Jurkat, Clone E6-1 (cell line): Measurements from ENCODE around the gene PLEKHG4B.

Experiments used
- DNase-seq: peaks from one replicate; pipeline ENCODE4 v3.0.0-alpha.2; 2011; ENCODE audit warnings: low read depth, low spot score
- H3K4me3 ChIP-seq: 2 replicates; pipeline ENCODE4 v1.5.1; 2011; ENCODE audit warnings: mild to moderate bottlenecking, low read length, control low read depth, moderate library complexity

PLEKHG4B gene

GRCh38 chr5:73768-74502 lies 18.0 kb upstream of the PLEKHG4B start:
- DNase-seq: no peak
- no peak overlapping the region for H3K4me3 ChIP-seq

DNA sequence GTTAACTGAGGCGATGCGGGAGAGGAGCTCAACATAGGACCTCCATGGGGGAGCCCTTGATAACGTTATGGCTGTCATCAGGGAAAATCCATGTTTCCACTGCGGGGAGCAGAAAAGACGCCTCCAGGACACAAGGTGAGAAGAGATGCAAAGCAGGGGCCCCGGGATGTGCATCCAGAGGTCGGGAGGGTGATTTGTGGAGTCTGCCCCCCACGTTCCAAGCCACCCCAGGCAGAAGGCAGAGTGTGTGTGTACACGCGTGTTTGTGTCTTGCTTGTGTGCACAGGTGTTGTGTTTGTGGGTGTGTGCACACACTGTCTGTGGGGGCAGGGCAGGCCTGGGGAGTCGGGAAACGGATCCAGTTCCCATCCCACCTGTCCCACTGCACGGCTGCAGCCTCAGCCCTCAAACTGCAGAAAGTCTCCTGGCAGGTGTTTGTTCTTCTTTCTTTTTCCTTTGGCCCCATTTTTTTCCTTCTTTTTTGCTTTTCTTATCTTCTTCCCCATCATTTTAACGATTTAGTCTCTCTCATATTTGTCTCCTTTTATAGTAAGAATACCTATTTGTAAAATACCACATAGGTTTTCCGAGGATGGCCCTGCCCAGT lies 17.4 kb upstream of the PLEKHG4B start:
- DNase-seq: no peak
- no peak overlapping the region for H3K4me3 ChIP-seq

GRCh38 chr5:75331-76320 lies 16.3 kb upstream of the PLEKHG4B start:
- no peak overlapping the region for H3K4me3 ChIP-seq
- no peak for DNase-seq

DNA sequence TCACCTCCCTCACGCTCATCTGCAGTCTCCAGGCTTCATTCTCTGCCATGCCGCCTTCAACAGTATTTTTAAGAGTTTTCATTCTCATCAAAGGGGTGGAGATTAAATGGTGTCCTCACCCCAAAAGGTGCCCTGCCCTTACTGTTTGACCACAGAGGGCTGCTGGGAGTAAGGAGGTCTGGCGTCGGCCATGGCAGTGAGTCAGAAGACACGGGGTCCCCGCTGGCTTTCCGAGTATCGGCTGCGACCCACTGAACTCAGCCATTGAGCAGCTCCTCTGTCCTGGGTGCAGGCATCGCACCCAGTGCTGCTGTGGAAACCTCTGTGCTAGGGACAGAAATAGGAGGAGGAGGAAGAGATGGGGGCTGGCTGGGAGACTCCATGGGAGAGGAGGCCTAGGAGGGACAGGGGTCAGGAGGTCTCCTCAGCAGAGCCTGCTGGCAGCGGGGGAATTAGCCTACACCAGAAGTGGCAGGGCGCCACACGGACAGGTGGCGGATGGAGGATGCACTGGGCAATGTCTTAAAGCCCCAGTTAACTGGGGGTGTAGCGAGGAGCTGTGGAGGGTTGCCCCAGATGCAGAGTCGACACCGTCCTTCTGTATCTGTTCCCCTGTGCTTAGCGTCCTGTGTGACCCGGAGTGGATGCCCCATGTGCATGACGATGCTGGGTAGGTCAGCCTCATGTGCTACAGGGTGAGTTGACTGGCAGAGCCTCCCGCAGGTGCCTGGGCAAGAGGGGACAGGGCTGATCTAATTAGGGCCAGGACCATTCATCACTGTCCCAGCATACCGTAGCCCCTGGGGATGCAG lies 15.4 kb upstream of the PLEKHG4B start:
- H3K4me3 ChIP-seq: no peak overlapping the region
- no peak for DNase-seq

DNA sequence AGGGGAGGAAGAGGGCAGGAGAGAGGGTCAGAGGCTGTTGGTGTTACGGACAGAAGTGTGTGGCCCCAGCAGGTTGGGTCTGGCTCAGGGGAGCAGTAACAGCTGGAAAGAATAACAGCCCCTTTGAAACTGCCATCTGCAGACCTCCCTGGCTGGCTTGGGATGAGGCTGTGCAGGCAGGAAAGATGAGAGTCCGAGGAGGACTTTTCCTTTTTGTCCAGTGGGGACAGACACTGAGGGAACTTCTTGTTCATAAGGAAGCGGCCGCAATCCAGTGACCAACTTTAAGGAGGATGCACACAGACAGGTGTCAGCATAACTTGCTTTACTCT lies 14.8 kb upstream of the PLEKHG4B start:
- DNase-seq: no peak
- H3K4me3 ChIP-seq: no peak overlapping the region

GRCh38 chr5:77546-77945 lies 14.4 kb upstream of the PLEKHG4B start:
- no peak overlapping the region for H3K4me3 ChIP-seq
- no peak for DNase-seq

DNA sequence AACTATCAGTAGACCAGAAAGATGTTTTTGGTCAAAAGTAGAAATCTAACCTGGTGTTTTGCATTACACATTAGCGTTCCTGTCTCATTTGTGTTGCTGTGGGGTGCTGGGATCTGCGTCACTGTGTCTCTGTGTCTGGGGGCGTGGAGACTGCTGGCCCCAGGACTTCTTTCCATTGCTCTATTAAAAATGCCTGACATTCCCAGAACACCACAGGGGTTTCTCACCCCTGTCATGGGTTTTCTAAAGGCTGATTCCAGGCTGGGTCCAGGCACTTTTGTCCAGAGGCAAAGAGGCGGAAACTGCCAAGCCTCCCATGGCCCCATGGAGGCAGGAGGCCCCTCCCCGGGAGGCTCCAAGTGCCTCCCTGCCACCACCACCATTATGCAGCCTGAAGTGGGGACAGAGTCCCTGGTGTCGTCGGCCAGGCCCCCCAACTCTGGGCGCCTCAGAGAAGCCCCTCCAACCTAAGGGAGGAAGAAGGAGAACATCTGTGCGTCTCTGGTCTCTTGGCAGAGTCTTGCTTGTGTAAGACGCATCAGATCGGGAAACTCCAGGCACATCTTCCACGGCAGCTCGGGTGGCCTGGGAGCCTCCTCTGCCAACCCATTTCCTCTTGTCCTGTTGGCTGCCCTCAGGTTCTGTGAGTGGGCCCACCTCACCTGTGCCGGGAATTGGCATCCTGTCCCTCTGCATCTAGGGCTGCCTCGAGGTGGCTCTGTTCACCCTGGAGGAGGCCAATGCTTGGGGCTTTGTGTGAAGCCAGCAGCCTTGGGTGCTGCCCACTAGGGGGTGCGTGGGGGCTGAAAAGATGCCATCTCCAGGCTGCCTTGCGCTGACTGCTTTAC lies 13.8 kb upstream of the PLEKHG4B start:
- no peak overlapping the region for H3K4me3 ChIP-seq
- DNase-seq: peak; percentile 49

DNA sequence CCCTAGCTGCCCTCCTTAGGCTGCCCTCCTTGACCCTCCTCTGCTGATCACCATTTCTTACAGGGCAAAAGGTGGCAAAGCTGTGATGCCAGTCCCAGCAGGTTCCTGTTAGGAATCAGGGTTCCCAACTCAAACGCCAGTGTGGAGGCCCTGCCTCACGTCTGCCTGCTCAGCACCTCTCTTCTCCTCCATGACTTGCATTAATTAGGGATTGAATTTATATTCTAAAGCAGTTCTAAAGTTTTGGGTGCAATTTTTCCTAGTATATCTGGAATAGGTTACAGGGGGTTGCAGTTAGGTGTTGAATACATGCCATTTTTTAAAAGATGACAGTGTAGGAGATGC lies 13.2 kb upstream of the PLEKHG4B start:
- no peak for DNase-seq
- no peak overlapping the region for H3K4me3 ChIP-seq

- H3K4me3 ChIP-seq: no peak overlapping the region
- no peak for DNase-seq
Observed at GRCh38 chr5:79263-79662, 12.7 kb upstream of the PLEKHG4B start.

- no peak overlapping the region for H3K4me3 ChIP-seq
- no peak for DNase-seq
Observed at GRCh38 chr5:79821-80220, 12.1 kb upstream of the PLEKHG4B start.

DNA sequence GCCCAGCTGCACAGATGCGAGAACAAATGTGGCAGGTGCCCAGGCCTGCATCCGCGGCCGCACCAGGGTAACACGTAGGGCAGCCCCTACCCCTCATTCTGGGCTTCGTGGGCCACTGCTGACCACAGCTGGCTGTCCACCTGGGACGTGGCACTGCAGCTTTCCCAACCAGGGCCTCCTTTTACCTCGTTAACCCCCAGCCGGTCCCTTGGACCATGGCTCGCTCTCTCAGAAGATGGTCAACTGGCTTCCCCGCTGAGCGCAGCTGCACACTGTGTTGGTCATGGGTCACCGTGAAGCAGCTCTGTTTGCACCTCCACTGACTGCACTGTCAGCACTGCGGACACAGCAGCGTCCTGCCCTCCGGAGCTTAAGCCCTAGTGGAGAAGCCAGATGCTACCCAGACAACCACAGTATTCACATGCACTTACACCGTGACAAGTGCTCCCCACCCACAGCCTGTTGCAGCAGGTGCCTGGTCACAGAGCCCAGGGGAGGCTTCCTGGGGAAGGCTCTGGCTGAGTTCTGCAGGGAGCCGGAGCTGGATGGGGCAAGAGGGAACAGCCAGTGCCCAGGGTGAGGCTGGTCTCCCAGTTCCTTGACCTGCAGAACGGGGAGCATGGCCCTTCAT lies 10.5 kb upstream of the PLEKHG4B start:
- DNase-seq: no peak
- H3K4me3 ChIP-seq: no peak overlapping the region

- no peak for DNase-seq
- no peak overlapping the region for H3K4me3 ChIP-seq
Observed at GRCh38 chr5:82097-82496, 9.9 kb upstream of the PLEKHG4B start.

GRCh38 chr5:82570-82969 lies 9.4 kb upstream of the PLEKHG4B start:
- H3K4me3 ChIP-seq: no peak overlapping the region
- no peak for DNase-seq

DNA sequence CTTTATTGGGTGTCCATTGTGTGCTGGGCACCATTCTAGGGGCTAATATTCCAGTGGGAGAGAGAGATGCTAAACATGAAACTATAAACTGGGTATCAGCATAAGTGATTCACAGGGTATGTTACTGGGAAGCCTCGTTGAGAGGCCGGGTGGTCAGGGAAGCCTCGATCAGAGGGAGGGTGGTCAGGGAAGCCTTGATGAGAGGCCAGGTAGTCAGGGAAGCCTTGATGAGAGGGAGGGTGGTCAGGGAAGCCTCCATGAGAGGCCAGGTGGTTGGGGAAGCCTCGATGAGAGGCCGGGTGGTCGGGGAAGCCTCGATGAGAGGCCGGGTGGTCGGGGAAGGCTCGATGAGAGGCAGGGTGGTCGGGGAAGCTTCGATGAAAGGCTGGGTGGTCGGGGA lies 8.9 kb upstream of the PLEKHG4B start:
- no peak for DNase-seq
- H3K4me3 ChIP-seq: no peak overlapping the region

- DNase-seq: no peak
- no peak overlapping the region for H3K4me3 ChIP-seq
Observed at GRCh38 chr5:85334-85995, 6.5 kb upstream of the PLEKHG4B start.

- no peak for DNase-seq
- H3K4me3 ChIP-seq: no peak overlapping the region
Observed at GRCh38 chr5:89337-90286, 2.4 kb upstream of the PLEKHG4B start.
